Muscle layer of colon (tissue), 2 donors: Measurements from ENCODE around the gene CAMK1G.

Experiments used
- H3K27ac ChIP-seq: one replicate; pipeline ENCODE4 v1.7.0; 2013; ENCODE audit warnings: low read depth, mild to moderate bottlenecking, low read length, moderate library complexity
- H3K27me3 ChIP-seq, 2 donors: one replicate each; pipeline ENCODE4 v1.7.0; 2013; ENCODE audit warnings: low read length in 2 of 2, mild to moderate bottlenecking in 2 of 2; ENCODE audit not compliant: insufficient read depth in 2 of 2, control insufficient read depth in 1 of 2
- H3K36me3 ChIP-seq: one replicate; pipeline ENCODE4 v1.7.0; 2013; ENCODE audit warnings: mild to moderate bottlenecking, low read length; ENCODE audit not compliant: insufficient read depth
- H3K4me1 ChIP-seq: one replicate; pipeline ENCODE4 v1.7.0; 2013; ENCODE audit warnings: mild to moderate bottlenecking, low read length; ENCODE audit not compliant: insufficient read depth
- H3K4me3 ChIP-seq, 2 donors: one replicate each; pipeline ENCODE4 v1.7.0; 2013; ENCODE audit warnings: low read length in 2 of 2, low read depth in 1 of 2, mild to moderate bottlenecking in 1 of 2, moderate library complexity in 1 of 2
- H3K9ac ChIP-seq: one replicate; pipeline ENCODE4 v1.7.0; 2013; ENCODE audit warnings: low read length
- H3K9me3 ChIP-seq: one replicate; pipeline ENCODE4 v1.7.0; 2013; ENCODE audit warnings: mild to moderate bottlenecking, low read length
- donor health status: abdominal sarcoma.
- donor health status: Adenocarcinoma of cecum.

The CAMK1G gene

GRCh38 chr1:209616366-209617046 lies 33.0 kb downstream of the CAMK1G start:
- H3K27ac ChIP-seq, result no peak overlapping the region
- no peaks in the 10 kb centered on the region for H3K36me3 ChIP-seq
- H3K4me3 ChIP-seq, result no peak overlapping the region
- no peak overlapping the region for H3K9ac ChIP-seq
- H3K9me3 ChIP-seq, result no peaks in the 10 kb centered on the region
- H3K27me3 ChIP-seq, result no peaks in the 10 kb centered on the region
- no peaks in the 10 kb centered on the region for H3K4me1 ChIP-seq

GRCh38 chr1:209617047-209617673 lies 33.6 kb downstream of the CAMK1G start:
- no peak overlapping the region for H3K9ac ChIP-seq
- H3K27ac ChIP-seq, result no peak overlapping the region

GRCh38 chr1:209617755-209618154 lies 34.2 kb downstream of the CAMK1G start:
- H3K9ac ChIP-seq, result no peak overlapping the region
- H3K36me3 ChIP-seq, result no peaks in the 10 kb centered on the region
- H3K4me3 ChIP-seq, result no peak overlapping the region
- no peaks in the 10 kb centered on the region for H3K27me3 ChIP-seq
- no peaks in the 10 kb centered on the region for H3K9me3 ChIP-seq
- no peak overlapping the region for H3K27ac ChIP-seq
- no peaks in the 10 kb centered on the region for H3K4me1 ChIP-seq

More at GRCh38 chr1:209617047-209617673, 33.6 kb downstream of the CAMK1G start:
- no peaks in the 10 kb centered on the region for H3K27me3 ChIP-seq
- H3K36me3 ChIP-seq, result no peaks in the 10 kb centered on the region
- no peak overlapping the region for H3K4me3 ChIP-seq
- H3K9me3 ChIP-seq, result no peaks in the 10 kb centered on the region
- no peaks in the 10 kb centered on the region for H3K4me1 ChIP-seq

GRCh38 chr1:209618291-209618690 lies 34.8 kb downstream of the CAMK1G start:
- Histone ChIP-seq H3K4me1 (no peaks in the 10 kb centered on the region), H3K9ac (no peak overlapping the region), H3K4me3 (no peak overlapping the region), H3K27me3 (no peaks in the 10 kb centered on the region), H3K9me3 (no peaks in the 10 kb centered on the region), H3K27ac (no peak overlapping the region), H3K36me3 (no peaks in the 10 kb centered on the region)

GRCh38 chr1:209618756-209619420 lies 35.4 kb downstream of the CAMK1G start:
- H3K4me3 ChIP-seq, result no peak overlapping the region
- no peaks in the 10 kb centered on the region for H3K9me3 ChIP-seq
- H3K27me3 ChIP-seq, result no peaks in the 10 kb centered on the region
- no peaks in the 10 kb centered on the region for H3K36me3 ChIP-seq
- no peak overlapping the region for H3K27ac ChIP-seq
- no peaks in the 10 kb centered on the region for H3K4me1 ChIP-seq
- H3K9ac ChIP-seq, result no peak overlapping the region

GRCh38 chr1:209619696-209620486 lies 36.4 kb downstream of the CAMK1G start:
- Histone ChIP-seq H3K27me3 (no peaks in the 10 kb centered on the region), H3K9me3 (no peaks in the 10 kb centered on the region), H3K4me3 (no peak overlapping the region), H3K4me1 (no peaks in the 10 kb centered on the region), H3K36me3 (no peaks in the 10 kb centered on the region), H3K9ac (no peak overlapping the region), H3K27ac (no peak overlapping the region)

- Histone ChIP-seq H3K27ac (no peak overlapping the region), H3K4me3 (no peak overlapping the region), H3K9me3 (no peaks in the 10 kb centered on the region), H3K4me1 (no peaks in the 10 kb centered on the region), H3K27me3 (no peaks in the 10 kb centered on the region), H3K9ac (no peak overlapping the region), H3K36me3 (no peaks in the 10 kb centered on the region)
Observed at GRCh38 chr1:209620487-209620884, 37.0 kb downstream of the CAMK1G start.

GRCh38 chr1:209621286-209621685 lies 37.8 kb downstream of the CAMK1G start:
- Histone ChIP-seq H3K9ac (no peak overlapping the region), H3K36me3 (no peaks in the 10 kb centered on the region), H3K4me1 (no peaks in the 10 kb centered on the region), H3K27ac (no peak overlapping the region), H3K4me3 (no peak overlapping the region), H3K9me3 (no peaks in the 10 kb centered on the region), H3K27me3 (no peaks in the 10 kb centered on the region)

GRCh38 chr1:209621741-209622655 lies 38.5 kb downstream of the CAMK1G start:
- H3K4me1 ChIP-seq, result no peaks in the 10 kb centered on the region
- no peaks in the 10 kb centered on the region for H3K9me3 ChIP-seq
- H3K27ac ChIP-seq, result no peak overlapping the region
- no peak overlapping the region for H3K4me3 ChIP-seq
- H3K36me3 ChIP-seq, result no peaks in the 10 kb centered on the region
- H3K27me3 ChIP-seq, result no peaks in the 10 kb centered on the region
- H3K9ac ChIP-seq, result no peak overlapping the region

- Histone ChIP-seq H3K4me3 (no peak overlapping the region), H3K27ac (no peak overlapping the region), H3K9ac (no peak overlapping the region), H3K27me3 (no peaks in the 10 kb centered on the region), H3K36me3 (no peaks in the 10 kb centered on the region), H3K9me3 (no peaks in the 10 kb centered on the region), H3K4me1 (peaks cover 5% of the 10 kb centered on the region)
Observed at GRCh38 chr1:209622841-209623829, 39.6 kb downstream of the CAMK1G start.
